Measurements from ENCODE around the gene TNK2.
"Not testable (repeated sequence)": the region's sequence is repeated elsewhere in the genome, so short reads cannot be mapped to it uniquely, and the experiment has no call there.

TNK2 gene

DNA sequence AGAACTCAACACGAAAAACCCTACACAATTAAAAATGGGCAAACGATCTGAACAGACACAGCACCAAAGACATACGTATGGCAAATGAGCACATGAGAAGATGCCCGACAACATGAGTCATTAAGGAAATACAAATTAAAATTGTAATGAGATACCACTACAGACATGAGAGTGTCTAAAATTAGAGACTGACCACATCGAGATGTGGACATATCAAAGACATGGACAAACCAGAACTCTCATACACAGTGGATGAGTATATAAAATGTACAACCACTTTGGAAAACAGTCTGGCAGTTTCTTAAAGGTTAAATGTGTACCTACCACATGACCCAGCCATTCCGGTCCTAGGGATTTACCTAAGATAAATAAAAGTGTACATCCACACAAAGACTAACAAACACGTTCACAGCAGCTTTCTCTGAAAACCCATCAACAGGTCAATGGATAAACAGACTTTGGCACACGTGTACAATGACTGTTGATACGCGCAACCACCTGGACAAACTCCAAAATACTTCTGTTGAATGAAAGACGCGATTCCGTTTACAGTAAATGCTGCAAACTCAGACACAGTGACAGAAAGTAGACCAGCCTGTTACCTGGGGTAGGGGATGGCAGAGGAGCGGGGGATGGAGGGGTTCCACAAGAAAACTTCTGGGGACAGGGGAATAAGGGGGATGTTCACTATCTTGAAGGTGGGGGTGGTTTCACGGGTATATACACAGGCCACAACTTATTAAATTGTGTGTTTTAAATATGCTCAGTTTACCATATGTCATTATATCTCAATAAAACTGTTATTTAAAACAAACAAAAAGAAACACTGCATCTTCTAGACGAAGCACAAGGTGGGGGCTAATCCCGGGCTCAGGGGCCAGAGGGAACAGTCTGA lies 2.1 kb downstream of the TNK2 start:
- Histone ChIP-seq H3K27me3 (replicated peaks; ENCODE audit: control insufficient read depth, insufficient read depth, low read length) (no peaks in the 10 kb centered on the region), H3K9ac (ENCODE audit: low read length) (no peak overlapping the region), H3K4me3 (ENCODE audit: low read length) (no peak overlapping the region), H3K4me1 (ENCODE audit: control insufficient read depth, insufficient read depth, low read length) (peaks cover 31% of the 10 kb centered on the region), H3K36me3 (ENCODE audit: control insufficient read depth, insufficient read depth, low read length, severe bottlenecking) (no peaks in the 10 kb centered on the region), H3K9me3 (ENCODE audit: control insufficient read depth, low read length) (no peaks in the 10 kb centered on the region)
- DNase-seq (ENCODE audit: low read depth), result peak; percentile 58

DNA sequence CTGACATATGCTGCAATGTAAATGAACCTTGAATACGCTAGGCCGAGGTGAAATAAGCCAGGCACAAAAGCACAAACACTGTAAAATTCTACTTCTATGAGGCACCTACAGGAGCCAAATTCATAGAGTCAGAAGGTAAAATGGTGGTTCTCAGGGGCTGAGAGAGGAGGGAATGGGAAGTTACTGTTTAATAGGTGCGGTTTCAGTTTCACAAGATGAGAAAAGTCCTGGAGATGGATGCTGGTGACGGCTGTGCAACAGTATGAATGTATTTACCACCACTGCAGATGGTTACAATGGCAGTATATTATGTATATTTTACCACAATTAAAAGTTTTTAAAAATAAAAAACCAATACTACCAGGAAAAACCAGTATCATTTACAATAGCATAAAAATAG lies 4.0 kb downstream of the TNK2 start:
- DNase-seq (ENCODE audit: low read depth), result no peak
- H3K27me3 ChIP-seq (replicated peaks; ENCODE audit: control insufficient read depth, insufficient read depth, low read length), result no peaks in the 10 kb centered on the region
- no peaks in the 10 kb centered on the region for H3K9me3 ChIP-seq (ENCODE audit: control insufficient read depth, low read length)
- H3K36me3 ChIP-seq (ENCODE audit: control insufficient read depth, insufficient read depth, low read length, severe bottlenecking), result no peaks in the 10 kb centered on the region
- H3K4me3 ChIP-seq (ENCODE audit: low read length), result no peak overlapping the region
- no peak overlapping the region for H3K9ac ChIP-seq (ENCODE audit: low read length)
- H3K4me1 ChIP-seq (ENCODE audit: control insufficient read depth, insufficient read depth, low read length), result peaks cover 23% of the 10 kb centered on the region

DNA sequence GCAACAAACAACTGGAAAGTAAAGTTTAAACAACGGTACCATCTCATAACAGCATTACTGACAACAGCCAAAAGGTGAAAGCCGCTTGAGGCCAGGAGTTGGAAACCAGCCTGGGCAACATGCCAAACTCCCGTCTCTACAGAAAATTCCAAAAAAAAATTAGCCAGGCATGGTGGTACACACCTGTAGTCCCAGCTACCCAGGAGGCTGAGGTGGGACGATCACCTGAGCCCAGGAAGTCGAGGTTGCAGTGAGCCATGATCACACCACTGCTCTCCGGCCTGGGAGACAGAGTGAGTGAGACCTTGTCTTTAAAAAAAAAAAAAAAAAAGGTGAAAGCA lies 4.4 kb downstream of the TNK2 start:
- H3K9me3 ChIP-seq (ENCODE audit: control insufficient read depth, low read length), result no peaks in the 10 kb centered on the region
- H3K27me3 ChIP-seq (replicated peaks; ENCODE audit: control insufficient read depth, insufficient read depth, low read length), result no peaks in the 10 kb centered on the region
- peaks cover 23% of the 10 kb centered on the region for H3K4me1 ChIP-seq (ENCODE audit: control insufficient read depth, insufficient read depth, low read length)
- H3K9ac ChIP-seq (ENCODE audit: low read length), result no peak overlapping the region
- H3K4me3 ChIP-seq (ENCODE audit: low read length), result no peak overlapping the region
- no peaks in the 10 kb centered on the region for H3K36me3 ChIP-seq (ENCODE audit: control insufficient read depth, insufficient read depth, low read length, severe bottlenecking)
- DNase-seq (ENCODE audit: low read depth), result no peak

- H3K27me3 ChIP-seq (replicated peaks; ENCODE audit: control insufficient read depth, insufficient read depth, low read length); H3K4me3 ChIP-seq (ENCODE audit: low read length); DNase-seq (ENCODE audit: low read depth); H3K9me3 ChIP-seq (ENCODE audit: control insufficient read depth, low read length); H3K36me3 ChIP-seq (ENCODE audit: control insufficient read depth, insufficient read depth, low read length, severe bottlenecking); H3K9ac ChIP-seq (ENCODE audit: low read length): not testable (repeated sequence)
- H3K4me1 ChIP-seq (ENCODE audit: control insufficient read depth, insufficient read depth, low read length), result peaks cover 14% of the 10 kb centered on the region
Measured at GRCh38 chr3:195902634-195903033, 5.7 kb downstream of the TNK2 start.

GRCh38 chr3:195901836-195902585 lies 6.3 kb downstream of the TNK2 start:
- H3K4me1 ChIP-seq (ENCODE audit: control insufficient read depth, insufficient read depth, low read length), result peaks cover 14% of the 10 kb centered on the region
- H3K9ac ChIP-seq (ENCODE audit: low read length); H3K9me3 ChIP-seq (ENCODE audit: control insufficient read depth, low read length); H3K36me3 ChIP-seq (ENCODE audit: control insufficient read depth, insufficient read depth, low read length, severe bottlenecking); DNase-seq (ENCODE audit: low read depth); H3K27me3 ChIP-seq (replicated peaks; ENCODE audit: control insufficient read depth, insufficient read depth, low read length); H3K4me3 ChIP-seq (ENCODE audit: low read length): not testable (repeated sequence)

- DNase-seq (ENCODE audit: low read depth), result no peak
- H3K4me1 ChIP-seq (ENCODE audit: control insufficient read depth, insufficient read depth, low read length), result peaks cover 21% of the 10 kb centered on the region
- H3K27me3 ChIP-seq (replicated peaks; ENCODE audit: control insufficient read depth, insufficient read depth, low read length), result no peaks in the 10 kb centered on the region
- H3K9ac ChIP-seq (ENCODE audit: low read length), result no peak overlapping the region
- no peaks in the 10 kb centered on the region for H3K36me3 ChIP-seq (ENCODE audit: control insufficient read depth, insufficient read depth, low read length, severe bottlenecking)
- H3K9me3 ChIP-seq (ENCODE audit: control insufficient read depth, low read length), result no peaks in the 10 kb centered on the region
- no peak overlapping the region for H3K4me3 ChIP-seq (ENCODE audit: low read length)
Measured at GRCh38 chr3:195900436-195901355, 7.7 kb downstream of the TNK2 start.

DNA sequence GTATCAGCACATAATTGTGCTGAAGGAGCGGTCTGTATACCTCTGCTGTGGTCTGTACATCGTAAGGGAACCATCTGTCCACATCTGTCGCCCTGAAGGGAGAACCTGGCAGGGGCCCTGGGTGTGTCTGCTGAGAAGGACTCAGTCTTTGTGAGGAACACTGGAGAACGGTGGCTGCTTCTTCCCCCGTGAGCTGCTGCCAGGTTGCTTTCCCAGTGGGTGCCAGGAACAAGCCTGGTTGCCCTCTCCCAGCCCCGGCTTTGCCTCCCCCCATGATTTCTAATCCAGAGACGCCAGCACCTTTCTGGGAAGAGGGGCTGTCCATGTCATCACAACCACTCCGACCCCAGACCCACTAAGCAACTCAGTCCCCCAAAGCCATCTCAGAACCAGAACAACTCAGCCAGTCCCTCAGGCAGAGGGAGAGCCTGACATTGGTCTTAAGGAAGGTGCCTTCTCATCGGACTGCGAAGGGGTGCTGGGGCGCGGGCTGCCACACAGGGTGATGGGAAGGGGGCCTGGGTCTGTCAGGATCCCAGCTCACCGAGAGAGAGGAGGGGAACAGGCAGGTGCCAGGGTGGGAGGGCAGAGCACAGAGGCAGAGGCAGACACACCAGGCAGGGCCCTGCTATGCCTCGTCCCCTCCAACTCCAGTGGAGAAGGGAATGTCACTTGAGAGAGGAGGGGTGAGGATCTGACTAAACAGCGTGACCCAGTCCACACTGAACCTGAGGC lies 8.5 kb downstream of the TNK2 start:
- H3K9me3 ChIP-seq (ENCODE audit: control insufficient read depth, low read length), result no peaks in the 10 kb centered on the region
- H3K36me3 ChIP-seq (ENCODE audit: control insufficient read depth, insufficient read depth, low read length, severe bottlenecking), result no peaks in the 10 kb centered on the region
- DNase-seq (ENCODE audit: low read depth), result no peak
- H3K4me1 ChIP-seq (ENCODE audit: control insufficient read depth, insufficient read depth, low read length), result peaks cover 26% of the 10 kb centered on the region
- H3K27me3 ChIP-seq (replicated peaks; ENCODE audit: control insufficient read depth, insufficient read depth, low read length), result no peaks in the 10 kb centered on the region
- no peak overlapping the region for H3K9ac ChIP-seq (ENCODE audit: low read length)
- no peak overlapping the region for H3K4me3 ChIP-seq (ENCODE audit: low read length)

- DNase-seq (ENCODE audit: low read depth), result no peak
- no peak overlapping the region for H3K4me3 ChIP-seq (ENCODE audit: low read length)
- H3K36me3 ChIP-seq (ENCODE audit: control insufficient read depth, insufficient read depth, low read length, severe bottlenecking), result no peaks in the 10 kb centered on the region
- no peaks in the 10 kb centered on the region for H3K9me3 ChIP-seq (ENCODE audit: control insufficient read depth, low read length)
- no peaks in the 10 kb centered on the region for H3K27me3 ChIP-seq (replicated peaks; ENCODE audit: control insufficient read depth, insufficient read depth, low read length)
- no peak overlapping the region for H3K9ac ChIP-seq (ENCODE audit: low read length)
- H3K4me1 ChIP-seq (ENCODE audit: control insufficient read depth, insufficient read depth, low read length), result peaks cover 44% of the 10 kb centered on the region
Measured at GRCh38 chr3:195897853-195898415, 10.4 kb downstream of the TNK2 start.

DNA sequence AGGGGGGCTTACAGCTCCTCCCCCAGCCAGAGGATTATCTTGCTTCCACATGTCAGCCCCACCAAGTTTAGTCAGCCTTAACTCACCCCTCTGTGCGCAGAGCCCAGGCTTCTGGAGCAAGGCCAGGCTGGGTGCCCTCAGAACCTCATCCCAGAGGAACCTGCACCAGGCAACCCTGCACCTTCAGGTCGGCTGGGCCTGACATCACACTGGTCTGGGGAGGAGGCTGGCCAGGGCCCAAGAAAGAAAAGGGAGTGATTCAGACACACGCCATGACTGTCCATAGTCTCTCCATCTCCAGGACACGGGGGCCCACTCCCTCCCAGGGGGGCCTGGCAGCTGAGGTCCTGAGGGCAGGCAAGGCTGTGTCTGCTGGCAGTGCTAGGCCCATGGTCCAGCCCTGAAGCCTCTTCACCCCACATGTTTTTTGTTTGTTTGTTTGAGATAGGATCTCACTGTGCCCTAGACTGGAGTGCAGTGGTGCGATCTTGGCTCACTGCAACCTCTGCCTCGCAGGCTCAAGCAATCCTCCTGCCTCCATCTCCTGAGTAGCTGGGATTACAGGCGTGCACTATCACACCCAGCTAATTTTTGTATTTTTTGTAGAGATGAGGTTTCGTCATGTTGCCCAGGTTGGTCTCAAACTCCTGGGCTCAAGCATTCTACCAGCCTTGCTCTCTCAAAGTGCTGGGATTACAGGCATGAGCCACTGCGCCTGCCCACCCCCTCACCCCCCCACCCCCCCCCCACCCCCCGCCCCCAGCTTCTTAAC lies 11.1 kb downstream of the TNK2 start:
- peak overlapping the region; percentile 27 for H3K4me3 ChIP-seq (ENCODE audit: low read length)
- peak overlapping the region; percentile 74 for H3K9ac ChIP-seq (ENCODE audit: low read length)
- H3K27me3 ChIP-seq (replicated peaks; ENCODE audit: control insufficient read depth, insufficient read depth, low read length), result no peaks in the 10 kb centered on the region
- no peaks in the 10 kb centered on the region for H3K36me3 ChIP-seq (ENCODE audit: control insufficient read depth, insufficient read depth, low read length, severe bottlenecking)
- H3K9me3 ChIP-seq (ENCODE audit: control insufficient read depth, low read length), result no peaks in the 10 kb centered on the region
- peaks cover 49% of the 10 kb centered on the region for H3K4me1 ChIP-seq (ENCODE audit: control insufficient read depth, insufficient read depth, low read length)
- DNase-seq (ENCODE audit: low read depth), result peak; percentile 66
